Measurements from ENCODE around the gene RRBP1. TPM values are rescaled to one million over a fixed set of nuclear protein-coding genes. Genes with fewer than 3 reads are reported as not detected.

RRBP1 gene
- total RNA-seq, 2 donors from 2014 or later, result 112 to 148 TPM

GRCh38 chr20:17598013-17598550, 84.0 kb downstream of the RRBP1 start:
- H3K27me3 ChIP-seq (replicated peaks; ENCODE audit: insufficient read depth), result no peaks in the 10 kb centered on the region
- DNase-seq (ENCODE audit: low spot score), result no peak
- 71% methylated on average over 1 of the region's 1 CpG for WGBS
- no peak overlapping the region for H3K27ac ChIP-seq
- intact Hi-C loops (cut with DNase I), result no loop called here
- peaks cover 20% of the 10 kb centered on the region for H3K4me1 ChIP-seq (replicated peaks)
- TF ChIP-seq POLR2A (IDR thresholded peaks at IDR 0.05) (no peak), POLR2AphosphoS5 (IDR thresholded peaks at IDR 0.05) (no peak), CTCF (IDR thresholded peaks at IDR 0.05) (no peak)
- H3K9me3 ChIP-seq, result no peaks in the 10 kb centered on the region
- no peak overlapping the region for H3K4me3 ChIP-seq
- no peaks in the 10 kb centered on the region for H3K36me3 ChIP-seq

GRCh38 chr20:17595856-17596255, 86.2 kb downstream of the RRBP1 start:
- Histone ChIP-seq H3K9me3 (no peaks in the 10 kb centered on the region), H3K36me3 (no peaks in the 10 kb centered on the region), H3K4me3 (no peak overlapping the region), H3K27ac (peak overlapping the region; percentile 7 to 70), H3K4me1 (replicated peaks) (peaks cover 17% of the 10 kb centered on the region), H3K27me3 (replicated peaks; ENCODE audit: insufficient read depth) (no peaks in the 10 kb centered on the region)
- no peak for DNase-seq (ENCODE audit: low spot score)
- TF ChIP-seq POLR2A (IDR thresholded peaks at IDR 0.05), result no peak
- 96% methylated on average over 2 of the region's 2 CpGs for WGBS
- intact Hi-C loops (cut with DNase I), result no loop called here

GRCh38 chr20:17594443-17594842, 87.6 kb downstream of the RRBP1 start:
- intact Hi-C loops (cut with DNase I), result no loop called here
- DNase-seq (ENCODE audit: low spot score), result peak; percentile 93
- Histone ChIP-seq H3K9me3 (no peaks in the 10 kb centered on the region), H3K4me3 (no peak overlapping the region), H3K27ac (peak overlapping the region; percentile 49 to 70), H3K27me3 (replicated peaks; ENCODE audit: insufficient read depth) (no peaks in the 10 kb centered on the region), H3K4me1 (replicated peaks) (peaks cover 17% of the 10 kb centered on the region), H3K36me3 (no peaks in the 10 kb centered on the region)
- TF ChIP-seq POLR2AphosphoS5 (IDR thresholded peaks at IDR 0.05) (peak; percentile 96), POLR2A (IDR thresholded peaks at IDR 0.05) (no peak)

- whole genome bisulfite sequencing, result 76% methylated on average over 4 of the region's 4 CpGs
- Histone ChIP-seq H3K4me3 (no peak overlapping the region), H3K36me3 (no peaks in the 10 kb centered on the region), H3K27ac (peak overlapping the region; percentile 47 to 70), H3K9me3 (no peaks in the 10 kb centered on the region), H3K4me1 (replicated peaks) (peaks cover 17% of the 10 kb centered on the region), H3K27me3 (replicated peaks; ENCODE audit: insufficient read depth) (no peaks in the 10 kb centered on the region)
- DNase-seq (ENCODE audit: low spot score), result no peak
- intact Hi-C loops (cut with DNase I), result no loop called here
- TF ChIP-seq POLR2A (IDR thresholded peaks at IDR 0.05), result no peak
- no peak for TF ChIP-seq CTCF (IDR thresholded peaks at IDR 0.05)
- no peak for TF ChIP-seq POLR2AphosphoS5 (IDR thresholded peaks at IDR 0.05)
Measured at GRCh38 chr20:17593902-17594301, 88.1 kb downstream of the RRBP1 start.

- Histone ChIP-seq H3K9me3 (no peaks in the 10 kb centered on the region), H3K4me1 (replicated peaks) (peaks cover 17% of the 10 kb centered on the region), H3K4me3 (no peak overlapping the region), H3K36me3 (no peaks in the 10 kb centered on the region), H3K27ac (peak overlapping the region; percentile 57 to 66), H3K27me3 (replicated peaks; ENCODE audit: insufficient read depth) (no peaks in the 10 kb centered on the region)
- DNase-seq (ENCODE audit: low spot score), result no peak
- WGBS, result 10% methylated on average over 1 of the region's 1 CpG
- no peak for TF ChIP-seq POLR2A (IDR thresholded peaks at IDR 0.05)
- TF ChIP-seq POLR2AphosphoS5 (IDR thresholded peaks at IDR 0.05), result peak; percentile 22
- TF ChIP-seq CTCF (IDR thresholded peaks at IDR 0.05), result no peak
- intact Hi-C loops (cut with DNase I), result no loop called here
Measured at GRCh38 chr20:17590245-17590644, 91.8 kb downstream of the RRBP1 start.

- 67% methylated on average over 8 of the region's 8 CpGs for WGBS
- no peak overlapping the region for H3K4me3 ChIP-seq
- peaks cover 11% of the 10 kb centered on the region for H3K4me1 ChIP-seq (replicated peaks)
- intact Hi-C loops (cut with DNase I), result no loop called here
- no peaks in the 10 kb centered on the region for H3K36me3 ChIP-seq
- no peaks in the 10 kb centered on the region for H3K9me3 ChIP-seq
- H3K27ac ChIP-seq, result peak overlapping the region; percentile 35 to 57
- no peak for TF ChIP-seq POLR2A (IDR thresholded peaks at IDR 0.05)
- TF ChIP-seq POLR2AphosphoS5 (IDR thresholded peaks at IDR 0.05), result peak; percentile 27
- H3K27me3 ChIP-seq (replicated peaks; ENCODE audit: insufficient read depth), result no peaks in the 10 kb centered on the region
- no peak for DNase-seq (ENCODE audit: low spot score)
Measured at GRCh38 chr20:17589161-17589834, 92.7 kb downstream of the RRBP1 start.
